GM21515 (cell line): ENCODE data around the gene ARSB.

Experiments
- ATAC-seq: cut with Tn5 transposase; IDR thresholded peaks from one replicate; pipeline ENCODE4 v1.9.1; 2021; ENCODE audit not compliant: unreplicated experiment

ARSB gene

GRCh38 chr5:78845470-78845869 lies 139.6 kb downstream of the ARSB start:
- no peak for ATAC-seq

- no peak for ATAC-seq
These were observed 141.7 kb downstream of the ARSB start for GRCh38 chr5:78843436-78843835.

GRCh38 chr5:78841767-78842166 lies 143.3 kb downstream of the ARSB start:
- no peak for ATAC-seq

- ATAC-seq: no peak
These were observed 146.4 kb downstream of the ARSB start for GRCh38 chr5:78838753-78839152.

- no peak for ATAC-seq
These were observed 147.3 kb downstream of the ARSB start for GRCh38 chr5:78837836-78838235.

GRCh38 chr5:78835176-78835575 lies 149.9 kb downstream of the ARSB start:
- no peak for ATAC-seq

- no peak for ATAC-seq
These were observed 151.8 kb downstream of the ARSB start for GRCh38 chr5:78833284-78833683.

GRCh38 chr5:78830528-78831046 lies 154.5 kb downstream of the ARSB start:
- ATAC-seq: no peak

- no peak for ATAC-seq
These were observed 155.1 kb downstream of the ARSB start for GRCh38 chr5:78829811-78830527.

- no peak for ATAC-seq
These were observed 157.4 kb downstream of the ARSB start for GRCh38 chr5:78827725-78828124.

GRCh38 chr5:78824831-78825281 lies 160.3 kb downstream of the ARSB start:
- no peak for ATAC-seq

- ATAC-seq: no peak
These were observed 161.9 kb downstream of the ARSB start for GRCh38 chr5:78823196-78823595.

- ATAC-seq: no peak
These were observed 163.5 kb downstream of the ARSB start for GRCh38 chr5:78821536-78822021.

GRCh38 chr5:78819707-78820106 lies 165.4 kb downstream of the ARSB start:
- no peak for ATAC-seq

- ATAC-seq: no peak
These were observed 165.9 kb downstream of the ARSB start for GRCh38 chr5:78819166-78819565.

- no peak for ATAC-seq
These were observed 168.9 kb downstream of the ARSB start for GRCh38 chr5:78816143-78816765.

- ATAC-seq: no peak
These were observed 171.1 kb downstream of the ARSB start for GRCh38 chr5:78813906-78814530.

- ATAC-seq: no peak
These were observed 171.8 kb downstream of the ARSB start for GRCh38 chr5:78813286-78813685.

GRCh38 chr5:78811866-78812265 lies 173.2 kb downstream of the ARSB start:
- ATAC-seq: no peak

GRCh38 chr5:78811121-78811817 lies 173.8 kb downstream of the ARSB start:
- no peak for ATAC-seq
